H9 (cell line): ENCODE data around the gene CLCN6. TPM values are rescaled to one million over a fixed set of nuclear protein-coding genes. Genes with fewer than 3 reads are reported as not detected.

ENCODE experiments used
- DNase-seq: peaks from one replicate; pipeline ENCODE4 v3.0.0-alpha.2; 2017
- H2AFZ ChIP-seq: one replicate; pipeline ENCODE4 v1.6.1; 2013; ENCODE audit warnings: mild to moderate bottlenecking, low read length, control low read depth, moderate library complexity
- H2AK5ac ChIP-seq: 2 replicates; pipeline ENCODE4 v1.6.1; 2013; ENCODE audit warnings: low read length, control low read depth, mixed read lengths; ENCODE audit not compliant: insufficient read length
- H2BK120ac ChIP-seq: one replicate; pipeline ENCODE4 v1.6.1; 2013; ENCODE audit warnings: low read depth, mild to moderate bottlenecking, low read length, control low read depth, inconsistent platforms; ENCODE audit not compliant: poor library complexity, severe bottlenecking
- H2BK12ac ChIP-seq: 2 replicates; pipeline ENCODE4 v1.6.1; 2013; ENCODE audit warnings: low read length, control low read depth, mixed read lengths, low read depth; ENCODE audit not compliant: insufficient read length
- H2BK15ac ChIP-seq: 2 replicates; pipeline ENCODE4 v1.6.1; 2013; ENCODE audit warnings: low read depth, low read length, control low read depth
- H2BK20ac ChIP-seq: one replicate; pipeline ENCODE4 v1.6.1; 2013; ENCODE audit warnings: low read depth, mild to moderate bottlenecking, low read length, control low read depth, inconsistent platforms; ENCODE audit not compliant: poor library complexity, severe bottlenecking
- H2BK5ac ChIP-seq: 2 replicates; pipeline ENCODE4 v1.6.1; 2013; ENCODE audit warnings: low read length, control low read depth, mixed read lengths; ENCODE audit not compliant: insufficient read length
- H3K14ac ChIP-seq: 2 replicates; pipeline ENCODE4 v1.6.1; 2013; ENCODE audit warnings: low read length, control low read depth; ENCODE audit not compliant: insufficient read depth
- H3K18ac ChIP-seq: 2 replicates; pipeline ENCODE4 v1.6.1; 2013; ENCODE audit warnings: low read depth, mild to moderate bottlenecking, mixed read lengths, low read length, control low read depth; ENCODE audit not compliant: insufficient read length
- H3K23ac ChIP-seq: 2 replicates; pipeline ENCODE4 v1.6.1; 2013; ENCODE audit warnings: low read length, control low read depth, mixed read lengths, low read depth; ENCODE audit not compliant: insufficient read length
- H3K23me2 ChIP-seq: 2 replicates; pipeline ENCODE4 v1.6.1; 2013; ENCODE audit warnings: low read depth, mild to moderate bottlenecking, mixed read lengths, low read length, control low read depth; ENCODE audit not compliant: insufficient read length, poor library complexity, severe bottlenecking
- H3K27ac ChIP-seq: 2 replicates; pipeline ENCODE4 v1.5.1; 2013; ENCODE audit warnings: low read length, control low read depth, mixed read lengths, low read depth; ENCODE audit not compliant: insufficient read length
- H3K27me3 ChIP-seq: 2 replicates; pipeline ENCODE4 v1.6.1; 2013; ENCODE audit warnings: low read length, control low read depth, inconsistent platforms; ENCODE audit not compliant: insufficient read depth
- H3K4ac ChIP-seq: 2 replicates; pipeline ENCODE4 v1.6.1; 2013; ENCODE audit warnings: low read depth, mild to moderate bottlenecking, control low read depth, inconsistent platforms, low read length, moderate library complexity
- H3K4me1 ChIP-seq: 2 replicates; pipeline ENCODE4 v1.6.1; 2013; ENCODE audit warnings: low read length, control low read depth, inconsistent platforms; ENCODE audit not compliant: insufficient read depth
- H3K4me2 ChIP-seq: 2 replicates; pipeline ENCODE4 v1.6.1; 2013; ENCODE audit warnings: low read length, control low read depth, mixed read lengths; ENCODE audit not compliant: insufficient read length, insufficient read depth
- H3K56ac ChIP-seq: 2 replicates; pipeline ENCODE4 v1.6.1; 2013; ENCODE audit warnings: low read depth, mild to moderate bottlenecking, mixed read lengths, low read length, control low read depth; ENCODE audit not compliant: insufficient read length
- H3K79me1 ChIP-seq: 2 replicates; pipeline ENCODE4 v1.6.1; 2013; ENCODE audit warnings: low read depth, mild to moderate bottlenecking, moderate library complexity, low read length, control low read depth, inconsistent platforms; ENCODE audit not compliant: insufficient read depth, poor library complexity, severe bottlenecking
- H3K79me2 ChIP-seq: 2 replicates; pipeline ENCODE4 v1.6.1; 2013; ENCODE audit warnings: low read length, control low read depth, inconsistent platforms; ENCODE audit not compliant: insufficient read depth
- H3K9ac ChIP-seq: 2 replicates; pipeline ENCODE4 v1.6.1; 2013; ENCODE audit warnings: low read length, control low read depth, mixed read lengths; ENCODE audit not compliant: insufficient read length; ENCODE audit errors: extremely low read depth
- H3K9me3 ChIP-seq: one replicate; pipeline ENCODE4 v1.6.1; 2013; ENCODE audit warnings: low read depth, low read length, inconsistent platforms; ENCODE audit not compliant: control insufficient read depth
- H3T11ph ChIP-seq: one replicate; pipeline ENCODE4 v1.6.1; 2013; ENCODE audit warnings: mild to moderate bottlenecking, low read length, control low read depth, inconsistent platforms
- H4K20me1 ChIP-seq: one replicate; pipeline ENCODE4 v1.6.1; 2013; ENCODE audit not compliant: control insufficient read depth, insufficient read length, insufficient read depth
- H4K5ac ChIP-seq: 2 replicates; pipeline ENCODE4 v1.6.1; 2013; ENCODE audit warnings: low read depth, mild to moderate bottlenecking, mixed read lengths, low read length, control low read depth; ENCODE audit not compliant: insufficient read length
- H4K8ac ChIP-seq: replicated peaks from 2 replicates; pipeline ENCODE4 v1.6.1; 2013; ENCODE audit warnings: low read length, control low read depth, mixed read lengths, low read depth; ENCODE audit not compliant: insufficient read length
- H4K91ac ChIP-seq: 2 replicates; pipeline ENCODE4 v1.6.1; 2013; ENCODE audit warnings: low read depth, mild to moderate bottlenecking, moderate library complexity, mixed read lengths, low read length, control low read depth; ENCODE audit not compliant: insufficient read length
- H3K27ac Mint-ChIP-seq, 3 experiments: 2 replicates in 2 of 3; 3 replicates in 1 of 3; pipeline ENCODE4 v1.8.0; 2020 to 2021; ENCODE audit warnings: mixed read lengths in 3 of 3, mild to moderate bottlenecking in 1 of 3, moderate library complexity in 1 of 3
- H3K27me3 Mint-ChIP-seq: 2 replicates; pipeline ENCODE4 v1.8.0; 2021; ENCODE audit warnings: low read depth, mild to moderate bottlenecking, moderate library complexity, mixed read lengths
- H3K36me3 Mint-ChIP-seq, 3 experiments: 2 replicates in 2 of 3; 3 replicates in 1 of 3; pipeline ENCODE4 v1.8.0; 2020 to 2021; ENCODE audit warnings: low read depth in 3 of 3, mixed read lengths in 3 of 3; ENCODE audit not compliant: insufficient read depth in 1 of 3
- H3K4me1 Mint-ChIP-seq, 2 experiments: 2 replicates each; pipeline ENCODE4 v1.8.0; 2020; ENCODE audit warnings: mixed read lengths in 2 of 2
- H3K4me3 Mint-ChIP-seq, 2 experiments: 2 replicates in 1 of 2; 3 replicates in 1 of 2; pipeline ENCODE4 v1.8.0; 2020 to 2021; ENCODE audit warnings: mild to moderate bottlenecking in 2 of 2, mixed read lengths in 2 of 2, moderate library complexity in 1 of 2
- H3K9me3 Mint-ChIP-seq, 2 experiments: 2 replicates in 1 of 2; 3 replicates in 1 of 2; pipeline ENCODE4 v1.8.0; 2020; ENCODE audit warnings: mild to moderate bottlenecking in 2 of 2, mixed read lengths in 2 of 2, moderate library complexity in 1 of 2
- WGBS: extraction: QIAGEN DNeasy Blood & Tissue Kit; methylation state at CpG from one replicate; pipeline ENCODE4 v1.1.7; 2013; ENCODE audit warnings: missing lambda C conversion rate, low lambda C conversion rate, mixed read lengths; ENCODE audit not compliant: insufficient read length; ENCODE audit errors: extremely low coverage; 5-methylcytosine and 5-hydroxymethylcytosine counted together
- total RNA-seq: library from RNA; stranded (reverse); gene quantifications from 2 replicates; pipeline ENCODE4 v1.2.1, GENCODE V29; 2021
- TF ChIP-seq, protein P1 (sequence below): fragments of 200-600 bp; sonication (generic); conservative IDR thresholded peaks from 3 replicates; pipeline ENCODE4 v1.8.0; 2021; ENCODE audit warnings: antibody characterized with exemption, mild to moderate bottlenecking

CLCN6 gene
- total RNA-seq, 1 experiment from 2014 or later = 20.5 TPM

- Histone ChIP-seq H3K79me1 (no peaks in the 10 kb centered on the region), H3T11ph (no peak overlapping the region), H3K27me3 (no peaks in the 10 kb centered on the region), H3K4me1 (no peaks in the 10 kb centered on the region), H3K4ac (no peak overlapping the region), H3K4me2 (no peak overlapping the region), H2BK12ac (no peak overlapping the region), H2AFZ (no peak overlapping the region), H3K79me2 (no peaks in the 10 kb centered on the region), H2BK15ac (no peak overlapping the region), H3K9me3 (no peaks in the 10 kb centered on the region), H4K8ac (no peak overlapping the region), H3K27ac (no peak overlapping the region), H3K23me2 (no peaks in the 10 kb centered on the region), H3K18ac (no peak overlapping the region), H2AK5ac (no peak overlapping the region), H3K9ac (no peak overlapping the region), H2BK20ac (no peak overlapping the region), H3K14ac (no peak overlapping the region), H2BK120ac (no peak overlapping the region), H4K91ac (no peak overlapping the region), H3K23ac (no peak overlapping the region), H4K5ac (no peak overlapping the region), H2BK5ac (no peak overlapping the region), H4K20me1 (no peaks in the 10 kb centered on the region), H3K56ac (no peak overlapping the region)
- no peaks in the 10 kb centered on the region for H3K27me3 Mint-ChIP-seq
- H3K36me3 Mint-ChIP-seq = peaks cover 19 to 58% (median 47%) of the 10 kb centered on the region in 3 experiments; a peak in 6 of 7 replicates
- no peak overlapping the region for H3K4me3 Mint-ChIP-seq
- H3K4me1 Mint-ChIP-seq = no peaks in the 10 kb centered on the region
- TF ChIP-seq, protein P1, sequence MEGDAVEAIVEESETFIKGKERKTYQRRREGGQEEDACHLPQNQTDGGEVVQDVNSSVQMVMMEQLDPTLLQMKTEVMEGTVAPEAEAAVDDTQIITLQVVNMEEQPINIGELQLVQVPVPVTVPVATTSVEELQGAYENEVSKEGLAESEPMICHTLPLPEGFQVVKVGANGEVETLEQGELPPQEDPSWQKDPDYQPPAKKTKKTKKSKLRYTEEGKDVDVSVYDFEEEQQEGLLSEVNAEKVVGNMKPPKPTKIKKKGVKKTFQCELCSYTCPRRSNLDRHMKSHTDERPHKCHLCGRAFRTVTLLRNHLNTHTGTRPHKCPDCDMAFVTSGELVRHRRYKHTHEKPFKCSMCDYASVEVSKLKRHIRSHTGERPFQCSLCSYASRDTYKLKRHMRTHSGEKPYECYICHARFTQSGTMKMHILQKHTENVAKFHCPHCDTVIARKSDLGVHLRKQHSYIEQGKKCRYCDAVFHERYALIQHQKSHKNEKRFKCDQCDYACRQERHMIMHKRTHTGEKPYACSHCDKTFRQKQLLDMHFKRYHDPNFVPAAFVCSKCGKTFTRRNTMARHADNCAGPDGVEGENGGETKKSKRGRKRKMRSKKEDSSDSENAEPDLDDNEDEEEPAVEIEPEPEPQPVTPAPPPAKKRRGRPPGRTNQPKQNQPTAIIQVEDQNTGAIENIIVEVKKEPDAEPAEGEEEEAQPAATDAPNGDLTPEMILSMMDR = no peak
- H3K27ac Mint-ChIP-seq = no peak overlapping the region
- WGBS = no CpG with 5 or more reads among the region's 15 CpGs
- no peak for DNase-seq
- no peaks in the 10 kb centered on the region for H3K9me3 Mint-ChIP-seq
Observed at GRCh38 chr1:11796036-11796828, 9.8 kb upstream of the CLCN6 start.
